Forelimb muscle (tissue), 1 donor: Measurements from ENCODE around the gene TTYH3. TPM values are rescaled to one million over a fixed set of nuclear protein-coding genes. Genes with fewer than 3 reads are reported as not detected.

ENCODE experiments used
- DNase-seq: peaks from one replicate; pipeline ENCODE4 v3.0.0-alpha.2; 2013; ENCODE audit warnings: low read depth
- polyA plus RNA-seq: library from polyadenylated mRNA; unstranded; fragments of 120-200 nt; gene quantifications from one replicate; pipeline ENCODE4 v1.2.1, GENCODE V29; 2013; ENCODE audit not compliant: insufficient read length

Gene TTYH3
- polyA plus RNA-seq, 1 donor = 71.4 TPM

DNA sequence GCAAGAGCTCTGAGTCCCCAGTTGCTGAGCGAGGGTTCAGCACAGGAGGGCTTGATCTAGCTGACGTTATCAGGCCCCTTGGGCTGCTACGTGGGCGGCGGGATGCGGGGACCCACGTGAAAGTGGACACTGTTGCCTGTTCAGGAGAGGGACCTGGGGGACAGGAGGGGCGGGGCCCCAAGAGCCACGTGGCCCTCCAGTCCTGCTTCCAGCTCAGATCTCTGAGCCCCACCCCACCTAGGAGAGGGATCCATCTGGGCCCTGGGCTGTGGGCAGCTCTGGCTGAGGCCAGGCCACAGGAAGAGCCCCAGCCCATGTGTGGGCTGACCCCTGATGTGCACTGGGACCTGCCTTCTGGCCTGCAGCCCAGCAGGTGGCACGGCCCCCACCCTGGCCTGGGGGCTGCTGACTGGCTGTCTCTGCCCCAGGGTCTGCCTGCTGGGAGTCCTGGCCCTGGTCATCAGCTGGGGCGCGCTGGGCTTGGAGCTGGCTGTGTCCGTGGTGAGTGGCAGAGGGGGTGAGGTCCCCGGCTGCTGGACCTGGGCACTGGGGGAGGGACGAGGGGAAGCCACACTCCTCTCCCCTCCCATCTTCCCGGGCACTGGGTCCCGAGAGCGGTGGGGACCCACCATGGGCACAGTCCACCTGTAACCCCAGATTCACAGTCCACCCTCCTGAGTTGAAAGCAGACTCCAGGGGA lies 17.5 kb downstream of the TTYH3 start:
- DNase-seq = no peak

DNA sequence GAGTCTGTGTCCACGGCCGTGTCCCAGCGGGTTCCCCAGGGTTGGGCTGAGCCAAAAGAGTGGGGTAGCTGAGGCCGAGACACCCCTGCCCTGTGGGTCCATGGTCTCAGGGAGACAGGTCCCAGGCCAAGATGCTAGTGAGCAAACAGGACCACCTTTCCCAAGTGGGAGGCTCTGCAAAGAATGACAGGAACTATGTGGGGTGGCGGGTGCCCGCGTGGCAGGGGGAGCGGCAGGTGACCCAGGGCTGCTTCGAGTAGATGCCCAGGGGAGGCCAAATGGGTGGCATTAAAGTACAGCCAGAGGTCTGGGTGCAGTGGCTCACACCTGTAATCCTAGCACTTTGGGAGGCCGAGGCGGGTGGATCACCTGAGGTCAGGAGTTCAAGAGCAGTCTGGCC lies 18.2 kb downstream of the TTYH3 start:
- no peak for DNase-seq

DNA sequence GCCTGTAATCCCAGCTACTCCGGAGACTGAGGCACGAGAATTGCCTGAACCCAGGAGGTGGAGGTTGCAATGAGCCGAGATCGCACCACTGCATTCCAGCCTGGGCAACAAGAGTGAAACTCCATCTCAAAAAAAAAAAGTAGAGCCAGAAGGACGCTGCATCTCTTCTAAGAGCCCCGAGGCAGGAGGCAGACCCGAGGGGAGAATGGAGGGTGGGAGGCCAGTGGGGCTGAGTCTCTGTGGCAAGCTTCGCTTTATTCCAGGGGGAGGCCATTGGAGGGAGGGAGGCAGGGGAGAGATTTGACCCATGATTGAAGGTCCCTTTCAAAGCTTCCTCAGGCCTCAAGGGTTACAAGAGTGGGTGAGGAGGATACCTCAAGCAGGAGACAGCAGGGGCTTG lies 18.7 kb downstream of the TTYH3 start:
- DNase-seq = no peak

DNA sequence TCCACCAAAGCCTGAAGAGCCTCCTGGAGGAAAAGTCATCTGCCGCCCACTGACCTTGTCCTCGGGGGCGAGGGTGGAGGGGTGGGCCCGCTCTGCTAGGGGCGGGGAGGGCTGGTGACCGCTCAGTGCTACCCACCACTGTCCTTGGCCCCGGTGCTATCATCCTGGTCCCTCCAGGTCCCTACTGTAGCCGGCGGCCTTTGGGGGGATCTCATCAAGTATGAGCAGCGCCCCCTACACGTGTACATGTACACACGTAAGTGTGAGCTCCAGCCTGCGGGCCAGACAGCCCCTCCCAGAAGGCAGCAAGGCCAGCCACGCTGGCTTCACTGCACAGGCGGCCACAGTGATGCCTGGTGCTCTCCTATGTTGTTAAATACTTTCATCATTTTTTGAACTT lies 19.6 kb downstream of the TTYH3 start:
- no peak for DNase-seq

DNA sequence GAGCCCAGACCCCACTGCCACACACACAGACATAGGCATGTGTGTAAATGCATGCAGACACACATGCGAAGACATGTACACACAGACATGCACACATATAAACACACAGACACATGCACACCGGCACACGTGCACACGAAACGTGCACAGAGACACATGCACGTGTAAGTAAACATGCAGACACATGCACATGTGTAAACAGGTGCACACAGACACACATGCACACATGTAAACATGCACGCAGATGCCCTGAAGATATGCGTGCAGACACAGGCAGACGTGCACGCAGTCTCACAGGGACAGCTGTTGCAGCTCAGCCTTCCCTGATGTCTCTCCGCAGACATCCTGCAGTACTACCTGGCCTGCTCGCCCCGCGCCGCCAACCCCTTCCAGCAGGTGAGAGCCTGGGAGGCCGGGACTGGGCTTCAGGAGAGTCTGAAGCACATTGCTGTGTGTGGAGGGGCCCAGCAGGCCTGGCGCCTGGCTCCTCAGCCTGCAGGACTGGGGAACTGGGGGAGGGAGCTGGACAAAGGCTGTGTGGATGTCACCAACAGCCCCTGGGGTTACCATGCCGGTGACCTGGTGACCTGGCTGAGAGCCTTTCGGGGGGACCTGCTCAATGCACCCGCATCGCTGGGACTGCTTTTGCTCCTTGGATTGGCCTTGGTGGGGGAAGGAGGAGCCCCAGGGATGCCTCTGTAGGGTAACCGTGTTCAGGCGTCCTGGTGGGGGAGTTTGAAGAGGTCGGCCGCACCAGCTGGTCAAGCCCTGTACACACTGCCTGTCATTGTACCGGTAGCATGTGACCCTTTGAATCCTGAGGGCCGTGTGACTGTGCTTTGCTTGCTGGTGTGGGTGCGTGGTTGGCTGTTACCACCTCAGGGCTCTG lies 20.3 kb downstream of the TTYH3 start:
- DNase-seq = no peak

DNA sequence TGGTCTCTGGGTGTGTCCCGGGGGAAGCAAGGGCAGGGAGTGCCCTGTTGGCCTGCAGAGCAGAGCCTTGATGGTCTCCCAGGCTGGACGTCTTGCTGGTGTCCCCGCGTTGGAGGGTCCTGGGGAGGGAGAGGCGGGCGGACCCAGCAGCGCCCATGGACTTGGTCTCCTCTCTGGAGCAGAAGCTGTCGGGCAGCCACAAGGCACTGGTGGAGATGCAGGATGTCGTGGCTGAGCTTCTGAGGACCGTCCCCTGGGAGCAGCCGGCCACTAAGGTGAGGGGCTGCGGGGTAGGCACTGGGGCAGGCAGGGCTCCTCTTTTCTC lies 20.9 kb downstream of the TTYH3 start:
- DNase-seq = no peak

DNA sequence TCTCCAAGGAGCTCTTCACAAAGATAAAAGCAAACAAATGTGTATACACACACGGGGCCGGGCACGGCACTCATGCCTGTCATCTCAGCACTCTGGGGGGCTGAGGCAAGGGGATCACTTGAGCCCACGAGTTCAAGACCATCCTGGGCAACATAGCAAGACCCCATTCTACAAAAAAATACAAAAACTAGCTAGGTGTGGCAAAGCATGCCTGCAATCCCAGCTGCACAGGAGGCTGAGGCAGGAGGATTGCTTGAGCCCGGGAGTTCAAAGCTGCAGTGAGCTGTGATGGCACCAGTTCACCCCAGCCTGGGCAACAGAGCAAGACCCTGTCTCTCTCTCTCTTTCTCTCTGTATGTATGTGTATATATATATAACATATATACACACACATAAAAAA lies 22.3 kb downstream of the TTYH3 start:
- no peak for DNase-seq

DNA sequence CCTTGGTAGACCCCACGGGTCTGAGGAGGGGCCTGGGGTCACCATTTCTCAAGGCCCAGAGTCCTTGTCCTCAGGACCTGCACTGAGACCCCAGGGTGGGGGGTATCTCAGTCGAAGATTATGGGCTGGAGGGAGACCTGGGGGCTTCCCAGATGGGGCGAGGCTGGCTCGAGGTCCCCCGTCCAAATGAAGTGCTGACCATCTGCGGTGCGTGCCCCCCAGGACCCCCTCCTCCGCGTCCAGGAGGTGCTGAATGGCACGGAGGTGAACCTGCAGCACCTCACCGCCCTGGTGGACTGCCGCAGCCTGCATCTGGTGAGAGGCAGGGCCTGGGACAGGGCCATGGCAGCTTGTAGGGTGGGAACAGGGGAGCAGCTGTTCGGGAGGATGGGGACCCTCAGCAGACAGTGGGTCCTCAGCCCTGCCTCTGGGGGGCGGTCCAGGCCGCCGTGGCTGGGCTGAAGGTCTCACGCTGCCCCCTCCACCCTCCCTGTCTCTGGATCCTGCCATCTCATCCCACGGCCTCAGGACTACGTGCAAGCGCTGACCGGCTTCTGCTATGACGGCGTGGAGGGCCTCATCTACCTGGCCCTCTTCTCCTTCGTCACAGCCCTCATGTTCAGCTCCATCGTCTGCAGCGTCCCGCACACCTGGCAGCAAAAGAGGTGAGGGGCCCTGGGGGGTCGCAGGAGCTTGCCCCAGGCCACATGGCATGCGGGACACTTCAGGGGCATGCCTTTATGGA lies 24.3 kb downstream of the TTYH3 start:
- DNase-seq = no peak

DNA sequence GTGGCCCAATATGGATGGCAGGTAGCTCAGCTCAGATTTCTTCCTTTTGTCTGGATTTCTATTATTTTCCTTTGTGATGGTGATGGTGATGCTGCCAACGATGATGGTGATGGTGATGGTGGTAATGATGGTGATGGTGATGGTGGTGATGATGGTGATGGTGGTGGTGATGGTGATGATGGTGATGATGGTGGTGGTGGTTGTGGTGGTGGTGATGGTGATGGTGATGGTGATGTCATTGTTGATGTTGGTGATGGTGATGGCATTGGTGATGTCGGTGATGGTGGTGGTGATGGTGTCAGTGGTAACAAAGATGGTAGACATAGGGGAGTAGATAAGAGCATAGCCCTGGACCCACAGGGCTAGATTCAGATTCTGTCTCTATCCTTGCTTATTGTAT lies 25.4 kb downstream of the TTYH3 start:
- no peak for DNase-seq

DNA sequence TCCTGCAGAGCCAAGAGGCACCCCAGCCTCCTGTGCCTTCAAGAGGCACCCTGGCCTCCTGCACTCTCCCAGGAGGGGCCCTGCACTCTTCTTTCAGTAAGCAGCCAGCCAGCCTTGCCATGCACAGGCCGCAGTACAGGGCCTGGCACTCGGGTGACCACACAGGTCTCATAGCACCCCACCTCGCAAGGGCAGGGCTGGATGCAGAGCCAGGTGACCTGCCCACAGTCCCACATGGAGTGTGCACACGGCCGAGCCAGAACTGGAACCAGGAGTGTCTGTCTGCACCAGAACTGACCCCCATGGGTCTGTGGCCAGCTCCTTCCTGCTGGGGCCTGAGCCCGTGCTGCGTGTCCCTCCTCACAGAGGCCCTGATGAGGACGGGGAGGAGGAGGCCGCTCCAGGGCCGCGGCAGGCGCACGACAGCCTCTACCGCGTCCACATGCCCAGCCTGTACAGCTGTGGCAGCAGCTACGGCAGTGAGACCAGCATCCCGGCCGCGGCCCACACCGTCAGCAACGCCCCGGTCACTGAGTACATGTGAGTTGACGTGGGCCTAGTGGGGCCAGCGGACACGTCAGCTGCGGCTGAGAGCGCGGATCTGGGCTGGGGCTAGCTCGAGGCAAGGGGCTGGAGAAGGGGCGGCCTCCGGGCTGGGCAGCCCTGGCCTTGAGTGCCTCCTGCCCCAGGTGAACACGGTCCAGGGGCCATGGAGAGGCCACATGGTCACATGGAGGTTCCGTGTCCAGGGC lies 26.3 kb downstream of the TTYH3 start:
- no peak for DNase-seq

DNA sequence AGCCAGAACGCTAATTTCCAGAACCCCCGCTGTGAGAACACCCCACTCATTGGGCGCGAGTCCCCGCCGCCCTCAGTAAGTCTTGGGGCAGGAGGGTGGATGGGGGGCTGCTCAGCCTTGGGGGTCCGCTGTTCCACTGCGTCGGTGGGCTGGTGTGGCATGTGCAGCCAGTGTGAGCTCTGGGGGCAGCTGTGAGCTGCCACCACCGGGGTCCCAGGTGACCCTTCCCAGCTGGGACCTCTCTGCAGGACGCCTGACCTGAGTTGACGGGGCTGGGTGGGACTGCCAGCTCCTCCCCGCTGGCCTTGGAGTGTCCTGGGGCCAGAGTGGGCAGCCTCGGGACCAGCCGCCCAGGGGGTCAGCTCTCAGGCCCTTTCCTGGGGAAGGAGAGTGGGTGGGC lies 27.2 kb downstream of the TTYH3 start:
- DNase-seq = no peak

DNA sequence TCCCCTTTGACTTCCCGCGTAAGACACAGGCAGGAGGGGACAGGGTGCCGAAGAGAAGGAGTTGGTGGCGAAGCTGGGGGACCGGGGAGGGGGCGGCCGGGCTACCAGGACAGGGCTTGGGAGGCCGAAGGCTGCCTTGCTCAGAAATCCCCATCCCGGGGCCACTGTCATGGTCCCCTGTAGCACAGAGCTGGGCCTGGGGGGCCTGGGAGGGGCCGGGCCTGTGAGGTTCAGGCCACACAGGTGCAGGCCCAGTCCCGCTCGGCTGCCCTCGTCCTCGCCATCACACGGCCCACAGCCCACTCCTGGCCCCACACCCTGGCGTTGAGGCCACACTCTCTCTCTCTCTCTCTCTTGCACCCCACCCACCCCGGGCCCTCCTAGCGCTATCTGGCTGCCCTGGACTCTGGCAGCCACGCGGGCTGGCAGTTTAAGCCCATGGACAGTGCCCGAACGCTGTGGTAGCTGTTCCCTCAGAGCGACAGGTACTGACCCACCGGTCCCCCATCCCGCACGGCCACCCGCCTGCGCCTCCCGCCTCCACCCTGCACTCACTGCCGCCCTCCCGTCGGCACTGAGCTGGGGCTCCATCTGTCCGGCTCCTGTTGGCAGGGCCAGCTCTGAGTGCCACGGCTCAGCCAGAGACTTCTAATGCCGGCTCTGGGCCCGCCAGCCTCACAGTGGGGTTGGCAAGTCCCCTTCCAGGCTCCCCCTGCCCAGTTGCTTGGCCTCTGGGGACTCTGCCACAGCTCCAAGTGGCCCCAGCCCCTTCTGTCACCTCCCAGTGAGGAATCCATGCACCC lies 28.0 kb downstream of the TTYH3 start:
- DNase-seq = no peak

DNA sequence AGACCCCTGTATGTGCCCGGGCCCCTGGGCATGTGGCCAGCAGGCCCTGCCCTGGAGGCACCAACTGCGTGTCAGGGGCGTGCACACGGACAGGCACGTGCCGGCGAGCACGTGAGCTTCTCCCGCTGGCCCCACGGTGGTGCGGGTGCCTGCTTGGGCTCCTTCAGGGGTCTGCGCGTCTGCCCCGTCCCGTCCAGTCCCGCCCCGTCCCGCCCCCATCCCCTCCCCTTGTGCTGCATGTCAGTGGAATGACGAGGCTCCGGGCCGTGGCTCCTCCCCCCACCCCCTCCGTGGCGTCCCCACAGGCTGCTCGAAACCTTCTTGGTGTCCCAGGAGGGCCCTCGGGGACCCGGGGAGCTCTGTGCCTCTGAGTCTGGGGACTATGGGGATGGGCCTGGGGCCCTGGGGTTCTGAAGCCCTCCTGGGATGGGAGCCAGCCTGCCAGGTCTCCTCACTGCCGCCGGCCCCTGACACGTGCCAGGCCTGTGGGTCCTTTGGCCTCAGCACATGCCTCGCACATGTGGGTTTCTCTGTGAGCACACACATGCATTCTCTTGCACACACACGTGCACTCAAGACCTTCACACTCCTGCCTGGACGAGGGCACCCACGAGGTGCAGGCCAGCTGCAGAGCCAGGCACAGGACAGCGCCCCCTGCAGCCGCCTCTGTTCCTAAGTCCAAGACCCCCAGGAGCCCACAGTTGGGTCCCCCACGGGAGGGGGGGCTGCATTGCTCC lies 28.7 kb downstream of the TTYH3 start:
- DNase-seq = no peak

DNA sequence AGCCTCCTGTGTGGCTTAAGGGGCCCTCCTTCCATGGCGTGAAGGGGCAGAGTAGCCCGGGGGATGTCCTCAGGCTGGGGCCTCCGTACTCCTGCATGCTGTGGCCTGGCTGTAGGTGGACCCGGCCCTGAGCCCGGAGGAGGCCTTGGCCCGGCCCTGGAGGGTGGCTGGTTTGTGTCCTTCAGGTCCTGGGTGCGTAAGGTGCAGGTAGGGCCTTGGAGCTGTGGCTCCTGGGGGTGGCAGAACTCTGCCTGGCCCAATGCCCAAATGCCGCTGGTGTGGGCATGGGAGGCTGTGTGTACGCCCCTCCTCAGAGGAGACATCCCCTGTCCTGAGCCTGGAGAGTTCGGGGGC lies 29.3 kb downstream of the TTYH3 start:
- no peak for DNase-seq

DNA sequence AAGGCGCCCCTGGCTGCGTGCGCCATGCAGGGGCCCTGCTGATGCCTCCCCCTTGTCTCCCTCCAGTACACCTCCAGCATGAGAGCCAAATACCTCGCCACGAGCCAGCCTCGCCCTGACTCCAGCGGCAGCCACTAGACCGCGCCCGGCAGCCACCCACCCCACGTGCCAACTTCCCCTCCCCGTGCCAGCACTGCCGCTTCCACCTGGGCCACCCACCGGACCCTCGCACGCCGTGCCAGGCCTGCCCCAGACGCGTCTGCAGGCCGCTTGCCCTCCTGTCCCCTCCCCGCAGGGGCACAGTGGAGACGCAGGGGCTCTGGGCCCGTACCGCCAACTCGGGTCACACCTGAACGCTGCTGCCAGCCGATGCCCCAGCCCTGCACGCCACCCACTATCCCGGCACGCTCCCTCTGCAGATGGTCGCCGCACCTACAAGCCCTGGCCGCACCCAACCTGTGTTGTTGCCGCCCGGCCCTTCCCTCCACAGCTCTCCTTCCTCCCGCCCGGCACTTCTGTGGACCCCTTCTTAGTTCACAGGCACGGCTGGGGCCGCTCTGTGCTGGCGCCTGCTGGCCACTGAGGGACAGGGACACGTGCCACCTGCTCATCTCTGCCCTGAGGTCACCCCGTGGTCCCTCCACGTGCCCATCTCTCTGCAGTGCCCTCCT lies 30.0 kb downstream of the TTYH3 start:
- no peak for DNase-seq

DNA sequence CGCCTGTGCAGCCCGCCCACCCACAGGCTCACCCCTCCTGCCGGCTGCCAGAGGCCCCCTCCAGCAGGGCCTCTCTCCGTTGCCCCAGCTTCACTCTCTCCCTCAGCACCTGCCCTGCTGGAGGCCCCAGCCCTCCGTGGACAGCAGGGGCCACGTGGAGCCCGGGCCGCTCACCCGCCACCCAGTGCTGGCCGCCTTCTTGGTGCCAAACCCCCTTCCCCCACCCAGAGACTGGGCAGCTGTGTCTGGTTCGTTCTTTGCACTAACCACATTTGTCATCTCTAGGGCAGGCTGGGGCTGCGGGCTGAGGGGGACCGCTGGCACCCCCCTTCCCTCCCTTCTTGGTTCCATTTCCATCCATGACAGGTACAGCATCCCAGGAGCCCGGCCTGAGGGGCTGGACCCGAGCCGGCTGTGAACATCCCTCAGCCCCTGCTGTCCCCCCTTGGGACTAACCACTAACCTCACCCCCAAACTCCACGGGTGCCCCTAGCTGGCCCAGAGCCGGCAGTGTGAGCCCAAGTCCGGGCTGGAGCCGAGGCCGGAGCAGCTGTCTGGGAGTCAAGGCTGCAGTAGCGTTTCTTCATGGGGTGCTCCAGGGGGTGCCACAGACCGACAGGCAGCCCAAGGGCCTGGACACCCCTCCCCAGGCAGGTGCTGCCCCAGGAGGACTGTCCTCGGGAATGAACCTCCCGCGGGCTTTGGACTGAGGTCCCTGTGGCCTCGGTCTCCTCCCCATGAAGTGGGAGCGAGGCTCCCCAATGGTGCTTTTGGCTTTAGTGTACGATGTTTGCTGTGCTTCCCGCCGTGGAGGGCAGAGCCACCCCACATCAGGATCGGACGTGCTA lies 30.7 kb downstream of the TTYH3 start:
- no peak for DNase-seq

DNA sequence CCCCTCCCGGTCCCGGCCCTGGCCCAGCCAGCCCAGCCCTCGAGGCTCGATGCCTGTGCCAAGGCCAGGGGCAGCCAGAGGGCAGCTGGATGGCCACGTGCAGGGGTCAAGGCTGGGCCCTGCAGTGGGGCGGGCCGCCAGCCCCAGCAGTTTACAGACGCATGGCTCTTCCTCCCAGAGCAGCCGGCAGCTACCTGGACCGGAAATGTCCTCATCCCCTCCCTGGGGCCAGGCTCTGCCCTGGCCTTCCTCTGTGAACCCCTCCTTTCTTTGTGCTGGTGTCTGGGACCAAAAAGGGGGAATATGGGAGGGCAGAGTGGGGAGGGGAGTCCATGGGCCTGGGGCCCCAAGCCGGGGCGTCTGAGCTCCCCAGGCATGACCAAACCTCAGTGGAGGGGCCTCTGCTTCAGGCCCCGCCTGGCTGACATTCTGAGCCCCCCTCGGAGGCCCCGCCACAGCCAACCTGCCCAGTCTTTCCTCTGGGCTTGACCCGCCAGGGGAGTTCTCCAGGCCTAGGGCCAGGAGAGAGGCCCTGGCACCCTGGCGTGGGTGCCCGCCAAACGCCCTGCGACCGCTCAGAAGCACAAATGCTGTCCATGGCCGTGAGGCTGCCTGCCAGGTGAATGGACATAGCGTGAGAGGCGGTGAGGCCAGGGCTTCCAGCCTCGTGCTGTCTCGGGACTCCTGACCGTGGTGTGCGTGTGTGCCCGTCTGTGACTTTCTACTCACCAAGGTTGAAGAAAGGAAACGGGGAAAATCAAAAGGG lies 31.5 kb downstream of the TTYH3 start:
- no peak for DNase-seq

DNA sequence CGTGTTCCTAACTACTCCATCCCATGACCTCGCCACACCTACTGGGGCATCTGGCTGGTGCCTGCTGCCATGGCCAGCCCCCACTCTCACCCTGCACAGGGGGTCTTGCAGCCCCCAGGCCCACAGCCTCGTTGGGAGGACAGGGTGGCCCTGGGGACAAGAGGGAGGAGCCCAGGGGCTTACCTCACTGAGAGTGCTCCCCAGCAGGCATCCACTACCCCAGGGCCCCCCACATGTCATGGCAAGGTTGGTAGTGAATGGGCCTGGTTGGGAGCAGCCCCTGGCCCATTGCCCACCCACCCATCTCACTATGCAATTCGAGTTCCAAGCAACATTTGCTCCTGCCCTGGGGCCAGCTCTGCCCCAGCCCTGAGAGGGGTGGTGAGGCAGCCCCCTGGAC lies 32.2 kb downstream of the TTYH3 start:
- DNase-seq = no peak
